C1 segment of cervical spinal cord (tissue), 14 donors: ENCODE results near the gene RASGRP3.

Experiments used
- DNase-seq, 14 donors: peaks; one replicate each; lab custom pipeline; 2025; lab: John Stamatoyannopoulos, UW

RASGRP3 gene

DNA sequence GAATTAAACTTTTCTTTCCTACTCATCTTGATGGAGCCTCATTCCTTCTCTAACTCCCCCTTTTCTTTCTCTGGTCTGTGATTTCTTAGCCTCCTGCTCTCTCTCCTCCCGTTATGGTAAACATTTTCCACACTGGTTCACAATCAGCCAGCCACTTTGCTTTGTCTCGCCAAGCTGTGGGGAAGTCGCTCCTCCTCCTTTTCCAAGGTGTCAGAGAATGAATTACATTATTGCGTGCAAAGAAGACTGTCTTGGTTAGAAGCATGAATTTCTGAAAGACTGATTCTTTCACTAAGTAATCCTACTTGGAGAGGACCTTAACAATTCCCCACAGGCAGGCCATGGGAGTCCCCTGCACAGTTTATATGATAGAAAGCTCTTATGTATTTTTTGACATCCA lies 46.1 kb downstream of the RASGRP3 start:
- no peak for DNase-seq

GRCh38 chr2:33525666-33526065 lies 49.2 kb downstream of the RASGRP3 start:
- no peak for DNase-seq

DNA sequence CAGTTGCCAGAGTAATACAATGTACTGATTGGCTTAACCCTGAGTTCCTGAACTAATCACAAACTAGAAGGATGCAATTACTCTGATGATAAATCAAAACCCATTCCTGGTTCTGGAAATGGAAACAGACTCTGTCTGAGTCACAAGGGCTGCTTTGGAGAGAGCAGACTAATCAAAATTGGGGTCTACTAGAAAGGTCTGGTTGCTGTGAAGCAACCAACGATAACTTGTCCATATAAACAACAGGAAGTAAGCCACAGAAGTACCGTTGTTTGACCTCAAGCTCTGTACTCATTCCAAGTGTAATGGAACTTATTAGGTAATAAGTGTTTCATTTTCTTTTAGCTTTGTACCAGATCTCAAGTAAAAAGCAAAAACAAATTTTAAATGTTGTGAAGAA lies 49.7 kb downstream of the RASGRP3 start:
- no peak for DNase-seq

DNA sequence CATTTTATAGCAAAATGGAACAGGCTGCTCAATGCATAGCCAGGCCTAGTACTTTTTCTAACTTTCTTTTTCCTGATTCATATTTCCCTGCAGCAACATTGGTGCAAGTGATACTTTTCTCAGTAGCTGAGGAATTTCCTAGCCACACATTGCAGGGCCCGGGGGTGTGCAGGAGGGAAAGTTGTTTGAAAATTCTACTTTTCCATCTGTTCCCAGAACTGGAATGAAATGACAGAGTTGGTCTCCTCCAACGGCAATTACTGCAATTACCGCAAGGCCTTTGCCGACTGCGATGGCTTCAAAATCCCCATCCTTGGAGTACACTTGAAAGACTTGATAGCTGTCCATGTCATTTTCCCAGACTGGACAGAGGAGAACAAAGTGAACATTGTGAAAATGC lies 50.5 kb downstream of the RASGRP3 start:
- no peak for DNase-seq

DNA sequence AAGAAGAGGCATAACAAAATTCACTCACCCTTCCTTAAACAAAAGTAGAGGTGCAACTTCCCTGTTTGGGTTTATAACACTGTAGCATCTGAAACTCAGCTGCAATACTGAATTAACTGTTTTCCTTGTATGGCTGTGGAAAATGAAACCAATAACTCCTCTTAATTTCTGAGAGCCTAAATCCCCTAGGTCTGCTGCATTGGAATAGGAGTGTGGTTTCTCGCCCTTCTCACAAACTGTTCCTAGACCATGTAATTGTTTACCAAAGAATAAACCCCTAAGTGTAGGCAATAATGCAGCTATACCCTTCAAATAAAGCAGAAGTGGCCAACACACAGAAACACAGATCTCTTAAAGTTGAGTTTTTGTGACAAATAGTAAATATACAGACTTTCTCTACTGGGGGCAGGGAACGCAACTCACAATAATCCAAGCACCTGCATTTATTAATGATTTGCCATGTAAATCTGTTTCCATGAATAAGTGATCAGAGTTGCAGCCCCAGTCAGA lies 52.0 kb downstream of the RASGRP3 start:
- DNase-seq, result no peak

DNA sequence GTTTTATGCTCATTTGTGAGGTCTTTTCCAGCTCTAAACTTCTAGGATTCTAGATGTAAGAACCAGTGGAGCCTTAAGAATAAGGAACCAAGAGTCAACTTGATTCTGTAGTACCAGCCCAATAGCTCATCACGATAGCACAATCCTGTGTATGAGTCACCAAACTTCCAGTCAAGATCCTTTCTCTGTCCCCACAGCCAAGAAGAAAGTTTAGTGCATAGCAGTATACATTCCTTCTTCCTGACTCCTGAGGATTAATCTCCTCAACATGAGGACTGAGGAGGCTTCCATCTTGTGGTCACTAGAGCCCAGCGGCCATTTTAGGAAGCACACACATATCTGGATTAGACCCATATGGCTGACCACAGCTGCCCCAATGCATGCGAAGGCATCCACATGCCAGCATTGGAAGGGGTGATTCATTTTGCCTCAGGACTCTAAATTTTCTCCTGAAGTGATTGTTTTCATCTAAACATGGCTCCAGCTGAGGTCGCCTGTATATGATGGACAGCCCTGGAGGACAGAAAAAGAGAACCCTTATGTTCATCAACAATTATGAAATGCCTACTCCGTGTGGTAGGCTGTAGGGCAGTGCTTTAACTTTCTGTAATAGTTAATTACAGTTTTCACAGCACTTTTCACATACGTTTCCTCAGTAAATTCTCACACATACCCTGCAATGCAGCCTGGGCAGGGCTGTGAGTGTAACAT lies 53.5 kb downstream of the RASGRP3 start:
- no peak for DNase-seq

- DNase-seq, result no peak
Measured at GRCh38 chr2:33530690-33531548, 54.5 kb downstream of the RASGRP3 start.

DNA sequence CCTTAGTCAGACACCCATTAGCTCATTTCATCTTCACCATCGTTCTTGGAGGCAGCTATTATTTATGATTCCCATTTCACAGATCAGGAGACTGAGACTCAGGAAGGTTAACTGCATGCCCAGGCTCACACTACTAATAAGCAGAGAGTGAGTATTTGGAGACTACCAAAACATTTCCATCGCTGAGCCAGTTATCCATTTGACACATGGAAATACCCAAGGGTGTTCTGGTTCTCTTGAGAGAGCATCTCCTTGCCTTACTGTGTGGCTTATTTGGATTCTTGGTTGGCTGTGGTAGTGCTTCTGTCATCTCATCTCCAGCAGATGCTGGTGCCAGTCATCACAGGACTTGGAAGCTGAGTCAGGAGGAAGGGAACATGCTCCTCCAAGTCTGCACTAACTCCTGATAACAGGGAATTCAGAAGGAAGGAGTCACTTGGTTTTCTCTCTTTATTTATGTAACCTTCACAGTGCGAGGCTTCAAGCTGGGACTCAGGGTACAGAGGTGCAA lies 55.2 kb downstream of the RASGRP3 start:
- no peak for DNase-seq

DNA sequence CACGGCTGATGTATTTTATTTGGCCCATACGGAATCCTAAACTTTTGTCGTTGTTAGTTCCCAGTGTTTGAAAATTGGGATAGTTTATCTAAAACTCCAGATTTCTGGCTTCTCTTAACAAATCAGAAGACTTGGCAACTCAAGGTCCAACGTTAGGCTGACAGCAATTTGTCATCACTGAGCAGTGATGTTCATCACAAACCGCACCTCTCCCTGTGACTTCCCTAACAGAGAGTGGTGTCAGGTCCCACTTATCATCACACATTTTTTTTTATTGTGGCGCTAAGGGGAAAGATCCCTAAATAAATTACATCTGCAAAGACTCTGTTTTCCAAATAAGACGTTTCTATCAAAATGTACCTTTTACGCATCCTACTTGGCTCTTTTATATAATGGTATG lies 55.7 kb downstream of the RASGRP3 start:
- DNase-seq, result no peak

DNA sequence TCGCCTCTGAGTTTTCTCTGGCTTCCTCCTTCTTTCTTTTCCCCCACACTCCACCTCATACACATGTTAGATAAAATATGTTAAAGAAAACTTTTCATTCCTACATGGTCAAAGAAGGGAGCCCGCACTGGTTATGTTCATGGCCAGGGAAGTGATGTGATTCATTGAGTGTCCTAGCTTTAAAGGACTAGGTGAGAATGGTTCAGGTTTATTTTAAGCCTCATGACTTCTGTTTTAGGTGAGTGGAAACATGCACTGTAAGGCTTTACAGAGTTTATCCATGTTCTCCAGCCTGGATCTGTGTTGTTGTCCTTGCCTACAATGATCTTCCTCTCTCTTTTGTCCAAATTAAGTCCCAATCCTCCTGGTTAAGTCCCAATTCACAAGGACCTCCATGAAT lies 56.5 kb downstream of the RASGRP3 start:
- no peak for DNase-seq

GRCh38 chr2:33535421-33535820 lies 59.0 kb downstream of the RASGRP3 start:
- no peak for DNase-seq

DNA sequence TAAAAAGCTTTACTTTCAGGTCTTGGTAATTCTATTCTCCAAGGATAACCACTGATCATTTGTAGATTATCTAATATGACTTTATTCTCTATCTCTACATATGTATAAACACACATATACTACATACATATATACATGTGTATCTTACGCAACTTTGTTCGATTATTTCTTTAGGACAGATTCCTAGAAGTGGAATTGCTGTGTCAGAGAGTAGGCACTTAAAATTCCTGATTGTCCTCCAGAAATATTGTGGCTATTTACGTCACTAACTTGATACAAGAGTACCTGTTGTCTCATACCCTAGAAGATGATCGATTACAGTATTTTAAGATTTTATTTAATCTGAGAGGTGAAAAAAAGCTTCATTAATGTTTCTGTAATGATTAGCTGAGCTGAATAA lies 64.8 kb downstream of the RASGRP3 start:
- no peak for DNase-seq

DNA sequence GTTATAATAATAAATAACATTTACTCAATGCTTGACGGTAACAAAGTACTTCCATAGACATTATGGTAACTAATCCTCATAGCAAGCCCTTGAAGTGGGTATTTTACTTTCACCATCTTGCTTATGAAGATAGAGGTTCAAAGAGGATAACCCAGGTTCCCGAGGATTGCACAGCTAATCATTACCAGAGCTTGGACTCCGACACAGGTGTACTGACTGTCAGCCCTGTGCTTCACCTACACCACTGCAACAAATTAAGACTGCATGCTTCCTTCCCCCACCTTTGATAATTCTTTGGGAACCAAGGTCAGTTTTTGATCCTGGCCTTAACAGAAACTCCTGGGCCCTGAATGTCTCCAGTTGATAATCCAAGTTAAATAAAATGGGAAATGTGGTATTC lies 73.8 kb downstream of the RASGRP3 start:
- no peak for DNase-seq

- DNase-seq, result no peak
Measured at GRCh38 chr2:33552758-33553461, 76.5 kb downstream of the RASGRP3 start.

GRCh38 chr2:33555681-33556080 lies 79.2 kb downstream of the RASGRP3 start:
- DNase-seq, result no peak

DNA sequence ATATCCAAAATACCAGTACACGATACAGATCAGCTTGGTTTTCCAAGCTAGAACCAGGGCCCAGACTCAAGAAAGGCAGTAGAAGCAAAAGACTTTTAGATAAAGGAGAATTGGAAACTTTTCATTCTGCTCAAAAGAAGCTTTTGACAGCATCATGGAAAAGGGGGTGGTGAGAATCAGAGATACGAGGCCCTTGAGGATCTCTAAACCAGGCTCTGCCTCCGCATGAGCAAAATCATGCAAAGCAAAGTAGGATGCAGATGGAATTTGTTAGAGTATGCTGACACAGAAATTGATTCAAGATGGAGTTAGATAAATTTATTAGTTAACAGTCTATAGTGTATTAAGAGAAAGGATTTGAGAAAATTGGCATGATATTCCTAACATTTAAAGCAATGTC lies 82.9 kb downstream of the RASGRP3 start:
- no peak for DNase-seq

GRCh38 chr2:33560017-33560416 lies 83.6 kb downstream of the RASGRP3 start:
- no peak for DNase-seq

DNA sequence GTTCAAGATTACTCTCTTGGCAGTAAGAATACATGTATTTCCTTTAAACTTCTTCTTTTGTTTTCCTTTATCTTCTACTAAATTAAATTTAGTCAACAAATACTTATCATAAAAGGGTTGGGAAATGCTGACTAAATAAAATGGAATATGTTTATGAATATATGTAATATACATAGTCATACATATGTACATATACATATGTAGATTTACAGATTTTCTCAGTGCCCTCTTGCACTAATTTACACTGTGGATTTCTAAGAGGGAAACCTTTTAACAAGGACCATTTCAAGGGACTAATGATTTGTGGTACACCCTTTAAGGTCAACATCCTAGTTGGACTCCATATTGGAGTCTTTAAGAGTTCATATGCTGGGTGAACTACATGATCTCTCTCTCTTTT lies 85.4 kb downstream of the RASGRP3 start:
- no peak for DNase-seq

DNA sequence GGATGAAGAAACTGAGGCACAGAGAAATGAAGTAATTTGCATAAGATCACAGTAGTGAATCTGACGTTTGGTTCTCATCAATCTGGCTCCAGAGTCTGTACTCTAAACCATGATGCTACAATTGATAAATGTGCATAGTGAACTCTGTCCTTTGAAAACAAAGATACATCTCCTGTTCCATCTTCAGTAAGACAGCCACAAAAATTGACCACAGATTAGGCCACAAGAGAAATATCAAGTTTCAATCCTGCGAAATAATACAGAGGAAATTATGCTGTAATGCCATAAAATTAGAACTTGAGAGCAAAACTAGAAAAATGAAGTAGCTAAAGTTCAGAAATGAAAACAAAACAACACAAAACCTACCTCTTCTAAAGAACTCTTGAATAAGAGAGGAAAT lies 94.2 kb downstream of the RASGRP3 start:
- no peak for DNase-seq

GRCh38 chr2:33573657-33574056 lies 97.2 kb downstream of the RASGRP3 start:
- DNase-seq, result no peak

GRCh38 chr2:33577084-33577483 lies 100.6 kb downstream of the RASGRP3 start:
- DNase-seq, result peak in 3 of 14 donors; percentile 10 to 27 (median 26)

- DNase-seq, result no peak
Measured at GRCh38 chr2:33577668-33578067, 101.2 kb downstream of the RASGRP3 start.
